Colonic mucosa (tissue), 4 donors: ENCODE data around the gene RAI1. TPM values are rescaled to one million over a fixed set of nuclear protein-coding genes. Genes with fewer than 3 reads are reported as not detected.

Source experiments
- DNase-seq: peaks from one replicate; pipeline ENCODE4 v3.0.0-alpha.2; 2020
- H3K27ac ChIP-seq: fragments of 200-600 bp; one replicate; pipeline ENCODE4 v1.8.0; 2021
- H3K27me3 ChIP-seq: fragments of 200-600 bp; one replicate; pipeline ENCODE4 v1.8.0; 2021
- H3K36me3 ChIP-seq: fragments of 200-600 bp; one replicate; pipeline ENCODE4 v1.8.0; 2021
- H3K4me1 ChIP-seq: fragments of 200-600 bp; one replicate; pipeline ENCODE4 v1.8.0; 2021; ENCODE audit warnings: mild to moderate bottlenecking
- H3K4me3 ChIP-seq: fragments of 200-600 bp; one replicate; pipeline ENCODE4 v1.8.0; 2021
- H3K9ac ChIP-seq, 2 donors: one replicate each; pipeline ENCODE4 v1.7.0; 2013; ENCODE audit warnings: control low read depth in 2 of 2, low read depth in 2 of 2, low read length in 2 of 2
- H3K9me3 ChIP-seq: fragments of 200-600 bp; one replicate; pipeline ENCODE4 v1.8.0; 2021
- intact Hi-C: fragments of 100-400 bp; cut with DNase I; formaldehyde crosslinking; loops from one replicate; pipeline ENCODE4 v1.14.1; 2022
- total RNA-seq, 2 donors: library from RNA; stranded (reverse); fragmentation: NEBNext Ultra II Directional in 1 of 2; extraction: Animal tissue kit (Norgen Biotek cat#: 25700) in 1 of 2; gene quantifications; one replicate each; pipeline ENCODE4 v1.2.1, GENCODE V29; 2021
- TF ChIP-seq, protein P1 (sequence below): fragments of 200-600 bp; IDR thresholded peaks from one replicate; pipeline ENCODE4 v1.8.0; 2022; ENCODE audit warnings: antibody characterized with exemption, mild to moderate bottlenecking
- donor health status: healthy.
- donor health status: DM: no; HTN: no; CAD: no.
- donor health status: DM: no; HTN: no; CAD: no.

Gene RAI1
- total RNA-seq, 2 donors from 2014 or later = 21.8 to 24.5 TPM

DNA sequence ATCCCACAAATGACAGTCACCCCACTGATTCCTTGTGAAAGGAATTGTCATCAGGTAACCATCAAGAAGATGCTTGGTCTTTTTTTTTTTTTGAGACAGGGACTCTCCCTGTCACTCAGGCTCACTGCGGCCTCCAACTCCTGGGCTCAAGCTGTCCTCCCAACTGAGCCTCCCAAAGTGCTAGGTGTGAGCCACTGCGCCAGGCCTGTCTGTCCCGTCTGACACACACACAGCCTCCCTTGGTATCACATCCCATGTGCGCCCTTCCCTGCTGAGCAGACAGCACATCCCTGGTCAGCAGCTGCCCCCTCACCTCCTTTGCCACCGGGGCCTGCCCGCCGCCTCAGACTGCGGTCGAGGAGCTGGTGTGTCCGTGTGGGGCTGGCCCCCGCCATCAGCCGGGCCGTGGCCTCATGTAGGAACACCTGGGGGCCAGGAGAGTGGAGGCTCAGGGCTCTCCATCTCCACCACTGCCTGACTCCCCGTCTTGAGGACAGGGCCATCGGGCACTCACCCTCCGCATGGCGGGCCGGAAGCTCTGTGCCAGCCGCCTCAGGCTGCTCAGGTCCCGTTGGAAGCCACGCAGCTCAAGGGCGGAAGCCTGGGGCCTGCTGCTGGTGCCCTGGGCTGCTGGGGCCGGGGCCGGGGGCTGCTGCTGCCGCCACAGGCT lies 131.9 kb downstream of the RAI1 start:
- intact Hi-C loops = loop anchor here (2.0 kb wide), 1 partner anchor 48 kb away; no protein-coding TSS in a partner anchor
- Histone ChIP-seq H3K9ac (no peak overlapping the region), H3K4me3 (no peak overlapping the region), H3K4me1 (no peaks in the 10 kb centered on the region), H3K36me3 (peaks cover 33% of the 10 kb centered on the region), H3K9me3 (no peaks in the 10 kb centered on the region), H3K27me3 (no peaks in the 10 kb centered on the region), H3K27ac (no peak overlapping the region)
- no peak for DNase-seq
- TF ChIP-seq, protein P1, sequence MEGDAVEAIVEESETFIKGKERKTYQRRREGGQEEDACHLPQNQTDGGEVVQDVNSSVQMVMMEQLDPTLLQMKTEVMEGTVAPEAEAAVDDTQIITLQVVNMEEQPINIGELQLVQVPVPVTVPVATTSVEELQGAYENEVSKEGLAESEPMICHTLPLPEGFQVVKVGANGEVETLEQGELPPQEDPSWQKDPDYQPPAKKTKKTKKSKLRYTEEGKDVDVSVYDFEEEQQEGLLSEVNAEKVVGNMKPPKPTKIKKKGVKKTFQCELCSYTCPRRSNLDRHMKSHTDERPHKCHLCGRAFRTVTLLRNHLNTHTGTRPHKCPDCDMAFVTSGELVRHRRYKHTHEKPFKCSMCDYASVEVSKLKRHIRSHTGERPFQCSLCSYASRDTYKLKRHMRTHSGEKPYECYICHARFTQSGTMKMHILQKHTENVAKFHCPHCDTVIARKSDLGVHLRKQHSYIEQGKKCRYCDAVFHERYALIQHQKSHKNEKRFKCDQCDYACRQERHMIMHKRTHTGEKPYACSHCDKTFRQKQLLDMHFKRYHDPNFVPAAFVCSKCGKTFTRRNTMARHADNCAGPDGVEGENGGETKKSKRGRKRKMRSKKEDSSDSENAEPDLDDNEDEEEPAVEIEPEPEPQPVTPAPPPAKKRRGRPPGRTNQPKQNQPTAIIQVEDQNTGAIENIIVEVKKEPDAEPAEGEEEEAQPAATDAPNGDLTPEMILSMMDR = no peak

DNA sequence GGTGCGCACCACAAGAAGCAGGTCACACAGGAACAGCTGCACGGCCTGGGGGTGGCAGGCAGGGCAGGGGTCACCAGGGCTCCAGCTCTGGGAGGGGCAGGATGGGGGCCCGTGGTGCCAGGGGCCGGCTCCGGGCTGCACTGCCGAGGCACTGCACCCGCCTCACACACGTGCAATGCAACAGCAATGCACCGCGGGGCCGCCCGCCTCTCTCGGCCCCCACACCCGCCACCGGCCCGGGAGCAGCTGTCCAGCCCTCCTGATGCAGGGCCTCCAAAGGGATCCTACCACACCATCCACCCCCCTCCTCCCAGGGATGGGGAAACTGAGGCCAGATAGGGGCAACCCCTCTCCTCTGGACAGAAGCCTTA lies 132.5 kb downstream of the RAI1 start:
- no peak for DNase-seq
- intact Hi-C loops = loop anchor here (2.0 kb wide), 1 partner anchor 47 kb away; no protein-coding TSS in a partner anchor

DNA sequence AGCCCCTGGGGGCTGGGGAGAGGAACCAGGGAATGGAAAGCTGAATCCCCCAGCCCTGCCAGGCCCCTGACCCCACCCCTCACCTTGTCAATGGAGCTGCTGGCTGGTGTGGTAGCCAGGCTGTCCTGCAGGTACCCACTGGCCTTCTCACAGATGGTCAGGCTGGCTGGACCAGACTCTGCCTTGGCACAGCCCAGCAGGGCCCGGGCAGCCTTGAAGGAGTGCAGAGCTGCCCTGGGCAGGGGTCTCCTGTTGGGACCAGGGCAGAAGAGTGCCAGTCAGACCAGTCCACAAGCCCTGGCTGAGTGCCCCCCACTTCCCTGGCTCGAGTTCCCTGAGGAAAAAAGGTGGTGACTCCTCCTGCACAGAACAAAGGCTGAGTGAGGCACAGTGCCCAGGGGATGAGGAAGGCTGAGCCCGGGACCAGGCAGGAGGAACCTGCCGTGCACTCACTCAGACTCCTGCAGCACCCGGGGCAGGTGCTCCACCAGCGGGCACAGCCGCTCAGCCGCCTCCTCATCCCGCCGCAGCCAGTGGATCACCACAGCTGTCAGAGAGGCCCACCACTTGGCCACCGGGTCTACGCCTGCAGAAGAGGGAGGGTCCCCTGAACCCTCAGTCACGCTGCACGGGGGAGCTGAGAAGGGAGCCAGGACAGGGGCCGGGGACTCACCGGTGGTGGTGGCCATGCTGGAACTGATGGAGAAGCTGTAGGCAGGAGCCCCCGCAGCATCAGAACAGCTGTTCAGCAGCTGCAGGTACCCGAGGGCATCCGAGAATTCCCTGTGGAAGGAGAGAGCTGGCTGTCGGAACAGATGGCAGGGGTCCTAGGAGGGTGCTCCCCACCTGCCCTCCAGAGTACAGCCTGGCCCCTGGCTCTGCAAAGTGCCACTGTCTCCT lies 133.2 kb downstream of the RAI1 start:
- Histone ChIP-seq H3K9ac (no peak overlapping the region), H3K27ac (no peak overlapping the region), H3K4me3 (no peak overlapping the region), H3K4me1 (peaks cover 12% of the 10 kb centered on the region), H3K9me3 (no peaks in the 10 kb centered on the region), H3K27me3 (no peaks in the 10 kb centered on the region), H3K36me3 (peaks cover 44% of the 10 kb centered on the region)
- DNase-seq = no peak
- TF ChIP-seq, protein P1 = no peak
- intact Hi-C loops = no loop called here

More for the DNA sequence above, 132.5 kb downstream of the RAI1 start:
- TF ChIP-seq, protein P1 = no peak
- no peak overlapping the region for H3K27ac ChIP-seq
- peaks cover 5% of the 10 kb centered on the region for H3K4me1 ChIP-seq
- peaks cover 37% of the 10 kb centered on the region for H3K36me3 ChIP-seq
- no peak overlapping the region for H3K4me3 ChIP-seq
- H3K27me3 ChIP-seq = no peaks in the 10 kb centered on the region
- H3K9ac ChIP-seq = no peak overlapping the region
- no peaks in the 10 kb centered on the region for H3K9me3 ChIP-seq

DNA sequence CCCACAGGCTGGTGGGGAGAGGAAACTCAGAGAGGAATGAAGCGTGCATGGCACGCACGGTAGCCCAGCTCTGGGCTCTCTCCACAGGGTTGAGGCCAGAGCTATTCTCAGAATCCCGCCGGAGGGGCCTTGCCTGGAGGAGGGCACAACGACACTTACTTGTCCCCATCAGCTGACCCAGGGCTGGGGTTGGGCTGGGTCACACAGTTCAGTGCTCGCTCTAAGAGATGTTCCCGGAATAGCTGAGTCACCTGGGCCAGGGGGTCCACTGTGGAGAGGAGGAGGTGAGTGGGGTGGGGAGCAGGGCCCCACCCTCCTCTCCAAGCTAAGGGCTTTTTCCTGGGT lies 133.8 kb downstream of the RAI1 start:
- intact Hi-C loops = no loop called here
- Histone ChIP-seq H3K9ac (no peak overlapping the region), H3K4me1 (peaks cover 18% of the 10 kb centered on the region), H3K36me3 (peaks cover 44% of the 10 kb centered on the region), H3K27ac (no peak overlapping the region), H3K27me3 (no peaks in the 10 kb centered on the region), H3K4me3 (no peak overlapping the region), H3K9me3 (no peaks in the 10 kb centered on the region)
- DNase-seq = no peak
- TF ChIP-seq, protein P1 = no peak

DNA sequence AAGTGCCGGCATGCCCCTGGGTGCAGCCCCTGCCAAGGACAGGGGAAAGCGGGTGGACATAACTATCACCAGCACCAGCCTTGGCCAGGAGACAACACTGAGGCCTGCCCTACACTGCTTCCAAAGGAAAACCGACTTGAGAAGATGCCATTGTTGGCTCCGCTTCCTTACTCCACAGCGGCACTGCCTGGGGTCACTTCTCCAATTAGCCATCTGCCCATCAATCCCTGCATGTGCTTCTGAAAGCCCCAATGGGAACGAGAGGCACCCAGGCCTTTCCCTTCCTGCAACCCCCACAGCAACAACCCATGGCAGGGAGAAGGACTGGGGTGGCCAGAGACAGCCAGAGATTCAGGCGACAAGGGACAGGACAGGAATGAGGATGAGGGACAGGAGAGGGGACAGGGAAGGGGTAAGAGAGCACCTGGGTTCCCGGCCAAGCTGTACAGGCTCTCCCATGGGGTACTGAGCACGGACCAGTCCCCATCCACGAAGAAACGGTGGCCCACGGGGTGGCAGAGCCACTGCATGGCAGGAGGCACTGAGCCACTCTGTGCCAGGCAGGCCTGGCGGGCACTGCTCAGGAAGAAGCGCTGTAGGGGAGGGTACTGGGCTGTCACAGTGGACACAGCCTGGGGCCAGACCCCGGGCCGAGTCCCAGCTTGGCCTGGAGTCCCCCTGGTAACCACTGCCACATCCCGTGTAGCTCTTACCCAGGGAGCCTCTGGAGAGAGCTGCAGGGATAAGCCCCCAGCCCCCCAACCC lies 134.4 kb downstream of the RAI1 start:
- no peaks in the 10 kb centered on the region for H3K27me3 ChIP-seq
- H3K9me3 ChIP-seq = no peaks in the 10 kb centered on the region
- TF ChIP-seq, protein P1 = no peak
- intact Hi-C loops = no loop called here
- DNase-seq = no peak
- no peak overlapping the region for H3K4me3 ChIP-seq
- no peak overlapping the region for H3K9ac ChIP-seq
- peaks cover 44% of the 10 kb centered on the region for H3K36me3 ChIP-seq
- H3K4me1 ChIP-seq = peaks cover 22% of the 10 kb centered on the region
- no peak overlapping the region for H3K27ac ChIP-seq
